Cardiac fibroblast (primary cell): ENCODE results near the gene FANK1.

Experiments used
- DNase-seq, 2 donors: peaks; one replicate each; pipeline versions ENCODE4 v3.0.0 to v3.0.0-alpha.2; 2010; ENCODE audit warnings: low read depth in 2 of 2
- H3K4me3 ChIP-seq, 2 donors: replicated peaks in 1 of 2; 1 replicate in 1 of 2; 2 replicates in 1 of 2; pipeline ENCODE4 v1.5.1; 2011; ENCODE audit warnings: low read depth in 2 of 2, low read length in 2 of 2, mild to moderate bottlenecking in 2 of 2, moderate library complexity in 1 of 2
- CTCF ChIP-seq: IDR thresholded peaks from one replicate; pipeline ENCODE4 v1.5.1; 2011; ENCODE audit warnings: low read depth, mild to moderate bottlenecking, low read length, inconsistent platforms

FANK1 gene

GRCh38 chr10:125994601-125995000 lies 98.2 kb downstream of the FANK1 start:
- DNase-seq: no peak
- no peak overlapping the region for H3K4me3 ChIP-seq
- TF ChIP-seq CTCF: no peak

GRCh38 chr10:125995726-125996304 lies 99.5 kb downstream of the FANK1 start:
- TF ChIP-seq CTCF: no peak
- H3K4me3 ChIP-seq: no peak overlapping the region
- DNase-seq: no peak

GRCh38 chr10:125997586-125997985 lies 101.2 kb downstream of the FANK1 start:
- TF ChIP-seq CTCF: no peak
- no peak for DNase-seq

GRCh38 chr10:125999694-126000093 lies 103.3 kb downstream of the FANK1 start:
- DNase-seq: no peak
- TF ChIP-seq CTCF: no peak

More at GRCh38 chr10:125997586-125997985, 101.2 kb downstream of the FANK1 start:
- no peak overlapping the region for H3K4me3 ChIP-seq

GRCh38 chr10:126001576-126001975 lies 105.2 kb downstream of the FANK1 start:
- H3K4me3 ChIP-seq: no peak overlapping the region
- TF ChIP-seq CTCF: no peak
- peak; percentile 20 to 43 for DNase-seq

More at GRCh38 chr10:125999694-126000093, 103.3 kb downstream of the FANK1 start:
- H3K4me3 ChIP-seq: no peak overlapping the region

- TF ChIP-seq CTCF: no peak
- no peak overlapping the region for H3K4me3 ChIP-seq
- no peak for DNase-seq
These were observed 108.4 kb downstream of the FANK1 start for GRCh38 chr10:126004752-126005151.

GRCh38 chr10:126006264-126006663 lies 109.9 kb downstream of the FANK1 start:
- DNase-seq: no peak
- H3K4me3 ChIP-seq: no peak overlapping the region
- TF ChIP-seq CTCF: no peak
